CD4-positive, alpha-beta T cell treated with Interleukin-15 for 4 hours (primary cell): ENCODE results near the gene ZNF276.
"Not testable (repeated sequence)": the region's sequence is repeated elsewhere in the genome, so short reads cannot be mapped to it uniquely, and the experiment has no call there.

ENCODE experiments used
- DNase-seq: peaks from one replicate; pipeline ENCODE4 v3.0.0-alpha.2; 2020; ENCODE audit warnings: low spot score

The ZNF276 gene

GRCh38 chr16:89695875-89696669 lies 25.3 kb upstream of the ZNF276 start:
- no peak for DNase-seq

DNA sequence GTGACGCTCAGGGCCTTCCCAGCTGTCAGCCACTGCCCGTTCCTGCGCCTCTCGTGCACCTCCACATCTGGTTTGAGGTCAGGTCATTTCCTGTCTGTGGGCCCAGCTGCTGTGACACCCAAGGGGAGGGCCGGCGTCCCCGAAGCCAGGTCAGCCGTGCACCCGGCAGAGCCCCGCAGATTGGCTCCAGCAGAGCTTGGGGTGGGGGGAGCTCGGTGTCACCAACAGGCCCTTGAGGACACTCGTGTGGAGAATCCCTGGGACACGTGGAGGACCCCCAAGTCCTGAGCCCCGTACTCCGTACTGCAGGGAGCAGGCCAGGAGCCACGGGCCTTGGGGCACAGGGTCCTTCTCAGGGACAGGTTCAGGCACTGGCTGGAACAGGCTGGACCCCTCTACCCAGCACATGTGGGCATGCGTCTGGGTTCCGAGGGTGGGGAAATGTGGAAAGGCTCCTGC lies 24.6 kb upstream of the ZNF276 start:
- peak; percentile 25 for DNase-seq

GRCh38 chr16:89697161-89697615 lies 24.1 kb upstream of the ZNF276 start:
- no peak for DNase-seq

- DNase-seq, result no peak
These were observed 23.6 kb upstream of the ZNF276 start for GRCh38 chr16:89697616-89698331.

GRCh38 chr16:89698717-89699116 lies 22.6 kb upstream of the ZNF276 start:
- DNase-seq, result not testable (repeated sequence)

GRCh38 chr16:89699629-89700099 lies 21.7 kb upstream of the ZNF276 start:
- not testable (repeated sequence) for DNase-seq

DNA sequence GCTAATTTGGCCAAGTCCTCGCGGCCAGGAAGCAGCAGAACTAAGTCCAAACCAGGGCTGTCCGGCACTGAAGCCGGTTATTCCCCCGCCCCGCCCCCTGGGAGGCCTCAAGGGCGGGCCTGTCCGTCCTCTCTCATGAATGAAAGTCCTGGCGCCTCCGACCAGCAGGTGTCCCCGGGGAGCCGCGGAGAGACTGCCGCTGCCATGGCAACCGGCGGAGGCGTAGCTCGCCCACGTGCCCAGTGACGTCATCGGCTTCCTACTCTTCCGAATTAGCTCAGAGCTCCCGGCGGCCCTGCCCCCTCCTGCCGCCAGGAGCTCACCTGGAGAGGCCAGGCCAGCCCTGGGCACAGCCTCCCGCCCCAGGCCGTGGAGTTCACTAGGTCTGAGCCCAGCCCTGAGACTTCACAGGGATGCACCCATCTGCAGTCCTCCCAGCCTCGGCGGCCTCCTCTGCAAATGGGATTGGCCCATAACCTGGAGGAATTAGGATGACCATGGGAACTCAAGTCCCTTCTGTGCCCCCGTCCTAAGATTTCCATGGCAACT lies 21.2 kb upstream of the ZNF276 start:
- peak; percentile 95 for DNase-seq

DNA sequence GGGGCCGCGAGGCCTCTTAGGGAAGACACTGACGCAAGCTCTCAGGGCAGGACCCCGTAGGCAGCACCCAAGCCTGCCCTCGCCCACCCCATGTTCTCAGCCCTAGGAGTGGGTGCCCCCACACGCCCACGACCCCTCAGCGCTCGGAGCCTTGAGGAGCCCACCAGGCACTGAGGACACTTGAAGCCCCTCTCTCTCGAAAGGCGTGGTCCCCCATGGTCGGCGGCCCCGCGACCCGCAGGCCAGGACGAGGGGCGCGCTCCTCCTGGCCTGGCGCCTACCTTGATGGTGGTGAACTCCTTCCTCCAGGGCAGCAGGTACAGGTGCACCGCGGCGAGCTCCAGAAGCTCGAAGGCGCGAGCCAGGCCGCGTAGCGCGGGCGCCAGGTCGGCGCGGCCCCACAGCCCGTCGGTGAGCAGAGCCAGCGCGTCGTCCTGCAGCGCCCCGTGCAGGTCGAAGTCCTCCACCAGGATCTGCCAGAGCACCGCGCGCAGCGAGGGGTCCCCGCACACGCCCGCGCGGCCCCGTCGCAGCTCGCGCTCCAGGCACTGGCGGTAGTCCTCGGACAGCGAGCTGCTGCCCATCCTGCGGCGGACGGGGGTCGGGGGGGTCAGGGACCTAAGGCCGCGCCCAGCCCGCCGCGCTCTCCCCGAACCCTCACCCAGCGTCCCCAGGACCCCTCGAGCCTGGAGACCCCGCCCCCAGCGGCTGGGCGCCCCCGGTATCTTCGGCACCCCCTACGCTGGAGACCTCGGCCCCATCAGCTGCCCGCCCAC lies 20.5 kb upstream of the ZNF276 start:
- DNase-seq, result peak; percentile 51

GRCh38 chr16:89701425-89702406 lies 19.6 kb upstream of the ZNF276 start, which contains the start of gene SPATA2L:
Gene SPATA2L (minus strand): TSS chr16:89701705. CDS start chr16:89701232, 473 bp downstream.
- peak; percentile 97 for DNase-seq

GRCh38 chr16:89704281-89704680 lies 17.1 kb upstream of the ZNF276 start:
- DNase-seq, result no peak

DNA sequence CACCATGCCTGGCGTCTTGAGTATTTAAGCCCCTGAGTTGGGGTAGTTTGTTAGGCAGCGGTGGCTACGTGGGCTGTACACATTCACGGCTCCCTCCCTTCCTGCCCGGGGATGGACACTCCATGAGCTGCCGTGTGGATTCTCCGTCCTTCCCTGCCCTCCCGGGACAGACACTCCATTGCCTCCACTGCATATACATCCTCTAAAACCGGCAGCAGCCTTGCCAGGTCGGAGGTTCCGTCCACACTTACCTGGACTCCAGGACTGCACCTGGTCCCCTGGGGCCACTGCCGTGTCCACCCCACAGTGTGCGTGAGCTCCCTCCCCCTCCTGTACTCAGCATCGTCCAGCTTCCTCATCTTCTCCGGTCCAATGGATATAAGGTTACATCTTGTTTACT lies 16.3 kb upstream of the ZNF276 start:
- no peak for DNase-seq

- no peak for DNase-seq
These were observed 14.6 kb upstream of the ZNF276 start for GRCh38 chr16:89706518-89707260.

DNA sequence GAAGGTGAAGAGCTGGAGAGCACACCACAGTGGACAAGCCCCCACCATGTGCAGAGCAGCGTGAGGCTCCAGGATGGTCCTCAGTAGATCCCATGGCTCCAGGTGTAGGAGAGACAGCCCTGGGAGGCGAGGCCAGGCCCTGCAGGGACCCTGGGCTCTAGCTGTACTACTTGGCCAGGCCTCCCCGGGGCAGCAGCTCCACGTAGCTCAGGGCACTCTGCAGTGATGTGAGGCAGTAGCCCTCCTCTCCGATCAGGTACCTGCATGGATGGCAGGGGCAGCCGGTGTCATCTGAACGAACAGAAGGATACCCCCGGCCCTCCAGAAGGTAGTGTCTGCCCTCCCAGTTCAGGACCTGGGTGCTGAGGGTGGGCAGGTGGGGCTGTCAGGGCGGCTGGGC lies 13.6 kb upstream of the ZNF276 start:
- DNase-seq, result no peak

GRCh38 chr16:89708481-89708931 lies 12.8 kb upstream of the ZNF276 start:
- no peak for DNase-seq

DNA sequence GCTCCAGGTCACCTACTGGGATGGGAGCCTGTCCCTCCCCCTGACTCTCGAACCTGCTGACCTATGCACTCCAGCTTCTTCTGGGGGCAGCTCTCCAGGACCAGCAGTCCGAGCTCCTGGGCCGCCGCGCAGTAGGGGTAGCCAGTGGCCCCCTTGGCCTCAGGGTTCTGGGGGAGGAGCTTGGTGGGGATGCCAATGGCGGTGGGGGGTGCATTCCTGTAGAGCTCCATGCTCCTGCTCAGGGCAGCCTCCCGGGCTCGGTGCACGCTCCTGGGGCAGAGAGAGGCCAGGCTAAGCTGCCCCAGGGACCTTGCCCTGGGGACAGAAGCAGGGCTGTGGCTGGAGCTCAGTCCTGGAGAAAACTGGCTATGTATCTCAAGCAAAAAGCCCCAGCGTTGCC lies 12.2 kb upstream of the ZNF276 start:
- DNase-seq, result no peak

- DNase-seq, result no peak
These were observed 11.5 kb upstream of the ZNF276 start for GRCh38 chr16:89709716-89710432.

GRCh38 chr16:89710709-89711564 lies 10.4 kb upstream of the ZNF276 start:
- no peak for DNase-seq

DNA sequence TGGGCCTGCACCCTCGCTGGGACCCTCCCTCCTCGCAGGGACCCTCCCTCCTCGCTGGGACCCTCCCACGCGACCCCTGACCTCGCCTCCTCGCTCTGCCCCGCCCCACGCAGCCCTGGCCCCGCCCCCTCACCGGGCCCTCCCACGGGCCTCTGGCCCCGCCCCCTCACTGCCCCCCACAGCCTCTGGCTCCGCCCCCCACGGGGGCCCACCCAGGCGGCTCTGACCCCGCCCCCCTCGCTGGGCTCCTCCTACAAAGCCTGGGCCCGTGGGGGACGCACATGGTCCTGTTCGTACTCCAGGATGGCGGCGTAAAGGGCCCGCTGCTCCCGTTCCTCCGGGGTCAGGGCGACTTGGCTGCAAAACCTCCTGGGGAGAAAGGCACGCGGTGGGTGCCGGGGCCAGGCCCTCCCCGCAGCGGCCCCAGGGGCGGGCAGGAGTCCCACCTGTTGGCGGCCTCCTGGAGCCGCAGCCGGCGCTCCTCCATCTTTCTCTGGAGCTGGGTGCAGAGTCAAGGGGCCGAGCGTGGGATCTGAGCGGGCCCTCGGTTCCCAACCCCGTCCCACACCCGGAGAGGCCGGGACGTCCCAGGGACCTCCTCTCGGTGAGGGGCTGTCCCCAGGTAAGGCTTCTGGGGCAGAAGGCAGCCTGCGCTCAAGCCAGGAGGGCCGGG lies 9.6 kb upstream of the ZNF276 start:
- DNase-seq, result peak; percentile 51
